Lower leg skin (tissue), 3 donors: Measurements from ENCODE around the gene CLSTN1.

Experiments
- CTCF ChIP-seq, 3 donors: fragments of 450-650 bp; IDR thresholded peaks; one replicate each; pipeline ENCODE4 v1.5.1; 2016; ENCODE audit warnings: antibody characterized with exemption in 3 of 3, mild to moderate bottlenecking in 3 of 3, moderate library complexity in 2 of 3
- POLR2A ChIP-seq, 2 donors: fragments of 450-650 bp; IDR thresholded peaks; one replicate each; pipeline ENCODE4 v1.6.1; 2016 to 2017; ENCODE audit warnings: antibody characterized with exemption in 2 of 2, mild to moderate bottlenecking in 1 of 2, moderate library complexity in 1 of 2

- TF ChIP-seq CTCF (IDR thresholded peaks at IDR 0.05) (no peak), POLR2A (IDR thresholded peaks at IDR 0.05) (no peak)
These were observed 56.9 kb downstream of the CLSTN1 start for GRCh38 chr1:9766759-9767442.
